HG03139 (cell line): ENCODE results near the gene SMTNL2.
"Not testable (repeated sequence)": the region's sequence is repeated elsewhere in the genome, so short reads cannot be mapped to it uniquely, and the experiment has no call there.

Source experiments
- ATAC-seq: cut with Tn5 transposase; IDR thresholded peaks from one replicate; pipeline ENCODE4 v1.9.1; 2021; ENCODE audit not compliant: unreplicated experiment

Gene SMTNL2

GRCh38 chr17:4559966-4560365, 24.4 kb upstream of the SMTNL2 start:
- ATAC-seq, result no peak

- ATAC-seq, result no peak
These were observed 23.9 kb upstream of the SMTNL2 start, which contains the start of gene GGT6 for GRCh38 chr17:4560421-4560820. Gene GGT6 (minus strand): TSS chr17:4560577. CDS start chr17:4560521, 56 bp downstream.

- no peak for ATAC-seq
These were observed 23.5 kb upstream of the SMTNL2 start for GRCh38 chr17:4560837-4561256.

DNA sequence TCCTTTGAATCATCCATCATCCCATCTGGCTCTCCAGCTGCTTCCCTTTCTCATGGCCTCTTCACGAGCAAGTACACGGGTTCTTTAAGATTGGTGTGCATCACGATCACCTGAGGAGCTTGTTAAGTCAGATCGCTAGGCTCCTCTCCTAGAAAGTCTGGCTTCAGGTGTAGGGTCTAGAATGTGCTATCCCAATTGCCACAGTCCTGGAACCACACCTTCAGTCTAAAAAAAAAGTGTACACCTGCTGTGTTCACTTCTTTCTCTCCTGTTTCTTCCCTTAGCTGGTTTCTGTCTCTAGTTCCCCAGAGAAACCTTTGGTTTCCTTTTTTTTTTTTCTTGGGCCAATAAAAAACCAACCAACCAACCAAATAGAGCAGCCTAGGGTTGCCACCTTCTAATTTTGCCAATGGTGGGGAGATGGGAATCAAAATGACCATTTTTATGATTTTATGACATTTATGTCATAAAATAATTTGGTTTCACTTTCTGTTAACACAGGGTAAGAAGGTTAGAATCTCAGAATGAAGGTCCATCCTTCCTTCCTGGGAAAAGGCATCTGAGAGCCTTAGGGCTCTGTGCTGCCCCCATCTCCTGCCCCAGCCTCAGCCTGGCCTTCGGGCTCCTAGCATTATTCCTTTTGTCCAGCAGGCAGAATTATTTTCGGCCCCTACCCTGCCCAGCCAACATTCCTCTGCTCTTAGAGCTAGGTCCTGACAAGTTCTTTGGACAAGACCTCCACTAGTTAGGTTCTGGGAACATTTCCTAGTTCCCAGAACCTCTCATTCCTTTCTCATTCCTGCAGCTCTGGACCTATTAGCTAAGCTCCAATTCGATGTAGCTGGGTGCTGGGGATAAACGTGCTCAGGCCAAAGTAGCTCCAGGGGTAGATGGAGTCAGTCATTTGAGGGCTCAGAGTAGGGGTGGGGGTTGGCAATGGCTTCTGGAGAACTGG, 22.0 kb upstream of the SMTNL2 start:
- no peak for ATAC-seq

GRCh38 chr17:4565209-4566141, 18.9 kb upstream of the SMTNL2 start:
- no peak for ATAC-seq

DNA sequence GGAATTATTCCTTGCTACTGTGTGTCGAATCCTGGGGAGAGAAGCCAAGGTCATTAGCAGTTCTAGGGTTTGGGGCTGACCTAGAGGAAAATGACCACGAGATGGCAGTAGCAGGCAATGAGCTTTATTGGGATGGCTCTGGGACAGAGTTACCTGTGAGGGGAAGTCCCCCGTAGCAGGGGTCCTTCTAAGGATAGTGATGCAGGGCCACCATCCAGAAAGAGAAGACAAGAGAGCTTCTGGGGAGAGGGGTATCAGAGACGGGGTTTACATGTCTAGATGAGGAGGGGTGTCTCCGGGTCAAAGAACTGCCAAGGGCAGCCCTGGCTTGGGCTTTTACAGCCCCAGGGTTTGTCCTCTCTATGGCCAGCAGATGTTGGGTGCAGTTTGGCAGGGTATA, 17.5 kb upstream of the SMTNL2 start:
- ATAC-seq, result no peak

GRCh38 chr17:4569591-4569990, 14.7 kb upstream of the SMTNL2 start:
- no peak for ATAC-seq

DNA sequence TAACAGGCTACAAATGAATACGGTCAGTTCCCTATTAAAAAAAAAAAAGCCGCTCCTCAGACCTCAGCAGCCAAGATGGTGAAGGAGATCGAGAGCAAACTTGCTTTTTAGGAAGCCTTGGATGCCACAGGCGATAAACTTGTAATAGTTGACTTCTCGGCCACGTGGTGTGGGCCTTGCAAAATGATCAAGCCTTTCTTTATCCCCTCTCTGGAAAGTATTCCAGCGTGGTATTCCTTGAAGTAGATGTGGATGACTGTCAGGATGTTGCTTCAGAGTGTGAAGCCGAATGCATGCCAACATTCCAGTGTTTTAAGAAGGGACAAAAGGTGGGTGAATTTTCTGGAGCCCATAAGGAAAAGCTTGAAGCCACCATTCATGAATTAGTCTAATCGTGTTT, 12.2 kb upstream of the SMTNL2 start:
- ATAC-seq, result no peak

DNA sequence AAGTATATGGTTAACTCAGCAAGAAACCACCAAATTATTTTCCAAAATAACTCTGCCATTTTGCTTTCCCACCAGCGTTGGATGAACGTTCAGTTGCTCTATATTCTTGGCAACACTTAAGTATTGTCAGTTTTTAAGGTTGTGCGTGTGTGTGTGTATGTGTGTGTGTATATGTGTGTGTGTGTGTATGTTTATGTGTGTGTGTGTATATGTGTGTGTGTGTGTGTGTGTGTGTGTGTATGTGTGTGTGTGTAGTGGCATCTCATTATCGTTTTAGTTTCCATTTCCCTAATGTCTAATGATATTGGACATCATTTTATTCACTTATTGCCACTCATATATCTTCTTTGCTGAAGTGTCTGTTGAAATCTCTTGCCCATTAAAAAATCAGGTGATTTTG, 11.2 kb upstream of the SMTNL2 start:
- ATAC-seq, result no peak

- no peak for ATAC-seq
These were observed 10.7 kb upstream of the SMTNL2 start for GRCh38 chr17:4573669-4574068.

GRCh38 chr17:4574448-4575045, 9.8 kb upstream of the SMTNL2 start:
- ATAC-seq, result no peak

DNA sequence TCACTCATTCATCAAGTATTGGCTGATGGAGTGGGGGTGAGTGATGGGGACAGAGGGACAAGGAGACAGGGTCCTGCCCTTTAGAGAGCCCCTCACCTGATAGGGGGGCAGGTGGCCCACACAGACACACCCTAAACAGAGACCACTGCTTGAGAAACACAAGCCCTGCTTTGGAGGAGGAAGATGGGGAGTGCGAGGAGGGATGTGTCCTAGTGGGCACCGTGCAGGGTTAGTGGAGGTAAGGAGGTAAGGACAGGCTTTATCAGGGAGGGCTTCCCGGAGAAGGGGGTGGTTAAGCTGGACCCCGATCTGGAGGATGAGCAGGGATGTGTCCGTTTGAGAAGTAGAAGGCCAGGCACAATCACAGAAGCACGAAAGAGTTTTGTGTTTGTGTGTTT, 8.2 kb upstream of the SMTNL2 start:
- ATAC-seq, result no peak

GRCh38 chr17:4576729-4577322, 7.5 kb upstream of the SMTNL2 start:
- ATAC-seq, result no peak

GRCh38 chr17:4577386-4577993, 6.8 kb upstream of the SMTNL2 start:
- ATAC-seq, result no peak

GRCh38 chr17:4578349-4578748, 6.0 kb upstream of the SMTNL2 start:
- not testable (repeated sequence) for ATAC-seq

- no peak for ATAC-seq
These were observed 4.7 kb upstream of the SMTNL2 start for GRCh38 chr17:4579678-4580077.

DNA sequence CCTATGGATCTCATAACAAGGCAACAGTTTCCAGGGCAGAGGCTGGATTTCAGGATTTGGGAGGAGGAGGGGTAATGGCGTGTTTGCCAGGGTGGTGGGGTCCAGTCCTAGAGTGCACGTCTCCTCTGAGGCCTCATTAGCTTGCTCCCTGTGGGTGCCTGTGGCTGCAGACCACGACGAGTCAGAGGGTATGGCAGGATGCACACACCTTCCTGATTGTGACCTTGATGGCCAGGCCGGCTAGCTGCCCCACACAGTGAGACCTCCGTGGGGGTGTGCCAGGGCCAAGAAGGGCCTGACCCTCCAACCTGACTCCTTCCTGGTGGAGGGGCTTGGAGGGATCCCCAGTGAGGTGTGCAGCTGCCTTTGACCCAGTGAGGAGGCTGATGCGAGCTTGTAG, 4.0 kb upstream of the SMTNL2 start:
- ATAC-seq, result no peak

GRCh38 chr17:4582101-4582501, 2.2 kb upstream of the SMTNL2 start:
- ATAC-seq, result no peak

DNA sequence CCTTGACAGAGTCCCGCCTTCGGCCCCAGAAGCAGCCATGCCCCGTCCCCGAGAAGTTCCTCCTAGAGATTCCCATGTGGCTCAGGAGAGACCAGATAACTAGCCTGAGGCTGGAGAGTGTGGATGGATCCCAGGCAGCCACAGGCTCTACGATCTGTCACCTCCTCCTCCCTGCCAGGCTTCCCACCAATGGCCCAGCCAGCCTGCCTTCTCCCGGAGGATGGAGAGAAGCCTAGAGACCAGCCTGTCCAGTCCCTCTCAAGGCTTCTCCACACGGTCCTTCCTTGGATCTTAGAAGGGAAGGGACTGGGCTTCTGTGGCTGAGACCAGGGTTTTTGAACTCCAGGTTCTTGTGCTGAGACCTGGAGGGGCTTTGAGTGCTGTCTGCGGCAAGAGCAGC, 1.6 kb upstream of the SMTNL2 start:
- ATAC-seq, result no peak

- ATAC-seq, result no peak
These were observed 1.1 kb upstream of the SMTNL2 start for GRCh38 chr17:4583206-4583605.

DNA sequence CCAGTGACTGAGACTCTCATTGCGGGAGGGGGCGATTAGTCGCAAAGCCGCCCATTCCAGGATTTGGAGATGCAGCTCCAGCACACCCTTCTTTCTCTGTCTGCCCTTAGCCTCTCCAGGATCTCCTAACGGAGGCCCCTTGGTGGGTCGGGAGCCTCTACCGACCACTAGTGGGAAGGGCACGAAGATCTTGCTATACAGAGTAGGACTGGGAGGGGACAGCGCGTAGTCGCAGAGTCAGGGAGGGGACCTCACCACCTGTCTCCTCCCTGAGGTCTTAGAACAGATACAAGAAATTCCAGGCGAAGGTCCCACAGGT, 588 bp upstream of the SMTNL2 start:
- no peak for ATAC-seq
